Vagina (tissue), 2 donors: ENCODE data around the gene DNPH1.

Experiments used
- POLR2A ChIP-seq, 2 donors: fragments of 450-650 bp; IDR thresholded peaks; one replicate each; pipeline ENCODE4 v1.6.1; 2017; ENCODE audit warnings: antibody characterized with exemption in 2 of 2, mild to moderate bottlenecking in 2 of 2, moderate library complexity in 2 of 2
- TF ChIP-seq, protein P1 (sequence below), 3 experiments: fragments of 450-650 bp in 2 of 3; fragments of 200-600 bp in 1 of 3; sonication (generic) in 1 of 3; IDR thresholded peaks; one replicate each; pipeline ENCODE4 v1.5.1; 2017 to 2019; ENCODE audit warnings: antibody characterized with exemption in 3 of 3, mild to moderate bottlenecking in 2 of 3, moderate library complexity in 2 of 3

DNA sequence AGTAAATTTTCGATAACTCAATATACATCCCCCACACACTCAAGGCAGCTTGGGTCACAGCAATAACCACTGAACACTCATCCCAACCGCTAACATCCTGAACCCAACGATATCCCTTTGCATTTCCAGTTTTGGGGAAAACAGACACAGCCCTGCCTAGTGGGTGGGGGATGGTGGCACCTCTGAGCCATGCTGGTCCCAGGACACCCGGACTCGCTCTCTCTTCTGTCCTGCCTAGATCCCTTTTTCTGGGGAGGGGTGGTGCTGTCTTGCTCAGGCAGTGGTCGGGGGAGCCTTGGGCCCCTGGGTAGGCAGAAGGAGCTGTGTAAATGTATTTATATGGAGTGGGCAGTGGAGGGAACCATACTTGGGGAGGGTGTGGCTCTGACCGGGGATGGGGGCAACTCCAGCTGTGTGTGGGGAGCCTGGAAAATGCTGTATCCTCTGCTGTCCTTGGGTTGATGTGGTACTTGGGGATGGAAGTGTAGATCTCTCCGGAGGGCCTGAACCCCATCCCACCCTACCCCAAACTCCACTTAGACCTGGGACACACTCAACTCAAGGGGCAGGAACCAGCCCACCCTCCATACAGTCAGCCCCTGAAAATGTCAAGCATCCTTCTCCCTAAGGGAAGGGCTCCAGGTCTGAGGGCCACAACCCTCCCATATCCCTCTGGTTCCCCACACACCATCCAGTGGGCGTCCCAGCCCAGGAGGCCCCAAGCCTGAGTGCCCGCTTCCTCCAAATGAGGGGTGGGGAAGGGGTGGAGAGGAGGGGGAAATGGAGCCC lies 45.0 kb upstream of the DNPH1 start:
- TF ChIP-seq POLR2A (IDR thresholded peaks at IDR 0.05) = no peak
- TF ChIP-seq, protein P1, sequence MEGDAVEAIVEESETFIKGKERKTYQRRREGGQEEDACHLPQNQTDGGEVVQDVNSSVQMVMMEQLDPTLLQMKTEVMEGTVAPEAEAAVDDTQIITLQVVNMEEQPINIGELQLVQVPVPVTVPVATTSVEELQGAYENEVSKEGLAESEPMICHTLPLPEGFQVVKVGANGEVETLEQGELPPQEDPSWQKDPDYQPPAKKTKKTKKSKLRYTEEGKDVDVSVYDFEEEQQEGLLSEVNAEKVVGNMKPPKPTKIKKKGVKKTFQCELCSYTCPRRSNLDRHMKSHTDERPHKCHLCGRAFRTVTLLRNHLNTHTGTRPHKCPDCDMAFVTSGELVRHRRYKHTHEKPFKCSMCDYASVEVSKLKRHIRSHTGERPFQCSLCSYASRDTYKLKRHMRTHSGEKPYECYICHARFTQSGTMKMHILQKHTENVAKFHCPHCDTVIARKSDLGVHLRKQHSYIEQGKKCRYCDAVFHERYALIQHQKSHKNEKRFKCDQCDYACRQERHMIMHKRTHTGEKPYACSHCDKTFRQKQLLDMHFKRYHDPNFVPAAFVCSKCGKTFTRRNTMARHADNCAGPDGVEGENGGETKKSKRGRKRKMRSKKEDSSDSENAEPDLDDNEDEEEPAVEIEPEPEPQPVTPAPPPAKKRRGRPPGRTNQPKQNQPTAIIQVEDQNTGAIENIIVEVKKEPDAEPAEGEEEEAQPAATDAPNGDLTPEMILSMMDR (IDR thresholded peaks at IDR 0.05) = no peak
